Esophagus muscularis mucosa (tissue), 4 donors: Measurements from ENCODE around the gene TVP23A. TPM values are rescaled to one million over a fixed set of nuclear protein-coding genes. Genes with fewer than 3 reads are reported as not detected.

ENCODE experiments used
- DNase-seq: peaks from one replicate; pipeline ENCODE4 v3.0.0-alpha.2; 2017; ENCODE audit errors: extremely low spot score
- H3K27ac ChIP-seq, 4 donors: fragments of 200-600 bp; sonication (generic); replicated peaks in 1 of 4; 1 replicate in 3 of 4; 2 replicates in 1 of 4; pipeline ENCODE4 v1.5.1; 2016 to 2019; ENCODE audit warnings: mild to moderate bottlenecking in 1 of 4
- H3K27me3 ChIP-seq, 4 donors: fragments of 200-600 bp; sonication (generic); one replicate each; pipeline versions ENCODE4 v1.5.1 to v1.6.0; 2016 to 2019
- H3K36me3 ChIP-seq, 4 donors: fragments of 200-600 bp; sonication (generic); one replicate each; pipeline ENCODE4 v1.5.1; 2016 to 2019
- H3K4me1 ChIP-seq, 4 donors: fragments of 200-600 bp; sonication (generic); one replicate each; pipeline ENCODE4 v1.5.1; 2016 to 2019
- H3K4me3 ChIP-seq, 4 donors: fragments of 200-600 bp; sonication (generic); 1 replicate in 2 of 4; 2 replicates in 2 of 4; pipeline ENCODE4 v1.5.1; 2016 to 2019; ENCODE audit warnings: mild to moderate bottlenecking in 4 of 4, moderate library complexity in 1 of 4
- H3K9me3 ChIP-seq, 4 donors: fragments of 200-600 bp; sonication (generic); 1 replicate in 3 of 4; 2 replicates in 1 of 4; pipeline ENCODE4 v1.5.1; 2016 to 2019
- EP300 ChIP-seq: sonication (generic); formaldehyde crosslinking; IDR thresholded peaks from one replicate; pipeline ENCODE4 v1.6.1; 2017; ENCODE audit warnings: antibody characterized with exemption
- POLR2A ChIP-seq: fragments of 450-650 bp; IDR thresholded peaks from one replicate; pipeline ENCODE4 v1.6.1; 2017; ENCODE audit warnings: antibody characterized with exemption, moderate library complexity, mild to moderate bottlenecking, low read depth
- POLR2AphosphoS5 ChIP-seq, 2 donors: sonication (generic); formaldehyde crosslinking; IDR thresholded peaks; one replicate each; pipeline ENCODE4 v1.6.1; 2017; ENCODE audit warnings: antibody characterized with exemption in 2 of 2
- WGBS: methylation state at CpG from one replicate; pipeline ENCODE4 v1.1.5; 2018; 5-methylcytosine and 5-hydroxymethylcytosine counted together
- intact Hi-C: fragments of 100-400 bp; cut with DNase I; formaldehyde crosslinking; loops from one replicate; pipeline ENCODE4 v1.15.1; 2023
- small RNA-seq, 3 donors: library from RNA; depleted of rRNA; stranded (forward); fragments of <200 nt; gene quantifications; one replicate each; pipeline ENCODE3, GENCODE V24; 2016
- total RNA-seq, 4 donors: library from RNA; depleted of rRNA; stranded (reverse); fragments of >200 nt; gene quantifications; one replicate each; pipeline versions ENCODE4 v1.1.0 to v1.2.1, GENCODE V29; 2016
- TF ChIP-seq, protein P1 (sequence below), 3 experiments: fragments of 200-600 bp in 2 of 3; fragments of 450-650 bp in 1 of 3; sonication (generic) in 2 of 3; IDR thresholded peaks; one replicate each; pipeline ENCODE4 v1.5.1; 2017 to 2019; ENCODE audit warnings: antibody characterized with exemption in 3 of 3, mild to moderate bottlenecking in 2 of 3, moderate library complexity in 1 of 3

Gene TVP23A
- total RNA-seq, 4 donors from 2014 or later: 0.42 to 1.2 (median 0.80) TPM; not detected in 1

- Histone ChIP-seq H3K27ac (no peak overlapping the region), H3K4me1 (peaks cover 0 to 7% (median 5%) of the 10 kb centered on the region in 4 donors), H3K36me3 (no peaks in the 10 kb centered on the region), H3K9me3 (peaks cover 0 to 6% (median 0%) of the 10 kb centered on the region in 4 donors), H3K4me3 (no peak overlapping the region), H3K27me3 (peaks cover 0 to 6% (median 0%) of the 10 kb centered on the region in 4 donors)
- DNase-seq: no peak
- TF ChIP-seq, protein P1, sequence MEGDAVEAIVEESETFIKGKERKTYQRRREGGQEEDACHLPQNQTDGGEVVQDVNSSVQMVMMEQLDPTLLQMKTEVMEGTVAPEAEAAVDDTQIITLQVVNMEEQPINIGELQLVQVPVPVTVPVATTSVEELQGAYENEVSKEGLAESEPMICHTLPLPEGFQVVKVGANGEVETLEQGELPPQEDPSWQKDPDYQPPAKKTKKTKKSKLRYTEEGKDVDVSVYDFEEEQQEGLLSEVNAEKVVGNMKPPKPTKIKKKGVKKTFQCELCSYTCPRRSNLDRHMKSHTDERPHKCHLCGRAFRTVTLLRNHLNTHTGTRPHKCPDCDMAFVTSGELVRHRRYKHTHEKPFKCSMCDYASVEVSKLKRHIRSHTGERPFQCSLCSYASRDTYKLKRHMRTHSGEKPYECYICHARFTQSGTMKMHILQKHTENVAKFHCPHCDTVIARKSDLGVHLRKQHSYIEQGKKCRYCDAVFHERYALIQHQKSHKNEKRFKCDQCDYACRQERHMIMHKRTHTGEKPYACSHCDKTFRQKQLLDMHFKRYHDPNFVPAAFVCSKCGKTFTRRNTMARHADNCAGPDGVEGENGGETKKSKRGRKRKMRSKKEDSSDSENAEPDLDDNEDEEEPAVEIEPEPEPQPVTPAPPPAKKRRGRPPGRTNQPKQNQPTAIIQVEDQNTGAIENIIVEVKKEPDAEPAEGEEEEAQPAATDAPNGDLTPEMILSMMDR (IDR thresholded peaks at IDR 0.05): no peak
- no peak for TF ChIP-seq POLR2A
- TF ChIP-seq POLR2AphosphoS5 (IDR thresholded peaks at IDR 0.05): no peak
- no peak for TF ChIP-seq EP300
- WGBS: 83% methylated on average over 7 of the region's 7 CpGs
- intact Hi-C loops: no loop called here
These were observed 86.8 kb downstream of the TVP23A start for GRCh38 chr16:10731790-10732189.

GRCh38 chr16:10729104-10730048 is 89.2 kb downstream of the TVP23A start:
- Histone ChIP-seq H3K27me3 (peaks cover 0 to 6% (median 0%) of the 10 kb centered on the region in 4 donors), H3K4me3 (no peak overlapping the region), H3K9me3 (peaks cover 0 to 6% (median 0%) of the 10 kb centered on the region in 4 donors), H3K27ac (no peak overlapping the region), H3K4me1 (peaks cover 0 to 5% (median 4%) of the 10 kb centered on the region in 4 donors), H3K36me3 (no peaks in the 10 kb centered on the region)
- DNase-seq: peak; percentile 89
- 62% methylated on average over 19 of the region's 19 CpGs for WGBS
- intact Hi-C loops: no loop called here
- TF ChIP-seq, protein P1 (IDR thresholded peaks at IDR 0.05): no peak
- TF ChIP-seq POLR2A (no peak), EP300 (no peak), POLR2AphosphoS5 (IDR thresholded peaks at IDR 0.05) (no peak)

- DNase-seq: peak; percentile 45
- peaks cover 0 to 5% (median 4%) of the 10 kb centered on the region in 4 donors for H3K4me1 ChIP-seq
- TF ChIP-seq EP300: no peak
- TF ChIP-seq, protein P1 (IDR thresholded peaks at IDR 0.05): no peak
- no peak for TF ChIP-seq POLR2A
- no peak for TF ChIP-seq POLR2AphosphoS5 (IDR thresholded peaks at IDR 0.05)
- intact Hi-C loops: no loop called here
- H3K27me3 ChIP-seq: peaks cover 0 to 6% (median 0%) of the 10 kb centered on the region in 4 donors
- H3K36me3 ChIP-seq: no peaks in the 10 kb centered on the region
- H3K4me3 ChIP-seq: no peak overlapping the region
- 46% methylated on average over 16 of the region's 16 CpGs for WGBS
- H3K27ac ChIP-seq: no peak overlapping the region
- H3K9me3 ChIP-seq: peaks cover 0 to 3% (median 0%) of the 10 kb centered on the region in 4 donors
These were observed 90.3 kb downstream of the TVP23A start for GRCh38 chr16:10728003-10728887.

Small RNA genes lying within 50 kb of the gene (small RNA-seq; reads per million reads assigned to genes)
- gene MTND4LP24: 0 reads per million in 3 donors
- gene MTND6P33: 0 reads per million in 3 donors

Other genes starting within 250 kb of the TVP23A start
- gene EMP2, start 238.2 kb downstream of the TVP23A start, total RNA-seq: 10 to 100 TPM; 44.1 to 87.1 (median 57.3) TPM
- not detected for gene TEKT5, start 123.9 kb downstream of the TVP23A start, total RNA-seq
- 10 to 100 TPM; 17.4 to 34.7 (median 28.4) TPM for gene NUBP1, start 75.0 kb downstream of the TVP23A start, total RNA-seq
- 10 to 100 TPM in 1 of 4 donors, 1 to 10 TPM in 3; 6.8 to 11.2 (median 8.9) TPM for gene CIITA, start 58.4 kb upstream of the TVP23A start, total RNA-seq
- 100 to 1,000 TPM; 106 to 133 (median 125) TPM for gene DEXI, start 123.7 kb upstream of the TVP23A start, total RNA-seq
- gene CLEC16A, start 125.8 kb upstream of the TVP23A start, total RNA-seq: 10 to 100 TPM; 22.3 to 34.7 (median 29.2) TPM